ENCODE data around the gene SCAPER. TPM values are rescaled to one million over a fixed set of nuclear protein-coding genes. Genes with fewer than 3 reads are reported as not detected.
A peak's percentile ranks its signal among the peaks of the same experiment; 100 is the strongest.

Gene SCAPER
- total RNA-seq, 1 donor from 2014 or later = 56.9 TPM

DNA sequence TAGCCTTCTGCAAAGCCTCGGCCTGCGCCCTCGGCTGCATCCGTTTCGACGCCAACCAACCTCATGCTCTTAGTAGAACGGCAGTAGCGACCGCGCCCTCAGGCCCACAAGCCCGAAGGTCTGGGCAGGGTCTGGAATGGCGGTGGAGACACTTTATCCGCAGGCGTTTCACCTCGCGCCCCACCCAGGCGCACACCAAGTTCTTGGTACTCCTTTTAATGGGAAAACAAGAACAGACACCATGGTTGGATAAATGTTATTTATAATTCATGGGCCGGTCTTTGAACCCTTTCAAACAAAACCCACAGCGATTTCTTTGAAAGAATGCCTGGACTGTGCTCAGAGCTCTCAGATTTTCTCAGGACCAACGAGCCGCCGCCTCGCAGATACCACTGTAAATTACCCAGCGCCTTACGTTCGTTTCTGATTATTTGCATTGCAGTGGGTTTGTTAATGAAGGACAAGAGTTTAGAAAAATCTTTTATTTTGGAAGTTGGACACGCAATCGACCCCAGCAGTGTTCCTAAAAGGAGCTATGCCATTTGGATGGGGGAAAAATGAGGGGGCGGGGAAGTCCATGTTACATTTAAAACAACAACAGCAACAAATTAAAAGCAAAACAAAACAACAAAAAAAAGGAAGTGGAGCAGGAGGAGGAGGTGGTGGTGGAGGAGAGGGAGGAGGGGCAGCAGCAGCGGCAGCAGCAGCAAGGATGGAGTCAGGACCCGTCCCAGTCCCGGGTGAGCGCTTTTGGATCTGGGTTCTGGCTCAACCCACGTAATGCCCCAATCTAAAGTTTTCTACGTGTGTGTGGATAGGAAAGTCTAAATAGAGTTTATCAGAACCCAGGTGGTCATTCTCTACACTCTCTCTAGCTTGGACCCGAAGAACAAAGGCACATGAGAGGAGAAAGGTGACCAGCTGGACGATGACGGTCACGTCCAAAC, 569.6 kb downstream of the SCAPER start:
- Histone ChIP-seq H3K9ac (ENCODE audit: low read depth in 1 of 3, low read length in 3 of 3) (no peak overlapping the region), H3K27me3 (ENCODE audit: control insufficient read depth in 3 of 3, insufficient read depth in 3 of 3, low read length in 3 of 3) (peaks cover 76 to 82% (median 80%) of the 10 kb centered on the region in 3 donors), H3K4me1 (ENCODE audit: control insufficient read depth in 3 of 3, insufficient read depth in 3 of 3, low read length in 3 of 3) (peaks cover 30 to 39% (median 31%) of the 10 kb centered on the region in 3 donors), H3K36me3 (ENCODE audit: control insufficient read depth in 3 of 3, insufficient read depth in 3 of 3, low read length in 3 of 3) (no peaks in the 10 kb centered on the region), H3K9me3 (ENCODE audit: control insufficient read depth in 3 of 3, low read length in 3 of 3) (no peaks in the 10 kb centered on the region), H3K4me3 (ENCODE audit: low read length in 3 of 3) (peak overlapping the region in 1 of 3 donors; percentile 27), H3K27ac (ENCODE audit: low read depth, low read length) (no peak overlapping the region)

DNA sequence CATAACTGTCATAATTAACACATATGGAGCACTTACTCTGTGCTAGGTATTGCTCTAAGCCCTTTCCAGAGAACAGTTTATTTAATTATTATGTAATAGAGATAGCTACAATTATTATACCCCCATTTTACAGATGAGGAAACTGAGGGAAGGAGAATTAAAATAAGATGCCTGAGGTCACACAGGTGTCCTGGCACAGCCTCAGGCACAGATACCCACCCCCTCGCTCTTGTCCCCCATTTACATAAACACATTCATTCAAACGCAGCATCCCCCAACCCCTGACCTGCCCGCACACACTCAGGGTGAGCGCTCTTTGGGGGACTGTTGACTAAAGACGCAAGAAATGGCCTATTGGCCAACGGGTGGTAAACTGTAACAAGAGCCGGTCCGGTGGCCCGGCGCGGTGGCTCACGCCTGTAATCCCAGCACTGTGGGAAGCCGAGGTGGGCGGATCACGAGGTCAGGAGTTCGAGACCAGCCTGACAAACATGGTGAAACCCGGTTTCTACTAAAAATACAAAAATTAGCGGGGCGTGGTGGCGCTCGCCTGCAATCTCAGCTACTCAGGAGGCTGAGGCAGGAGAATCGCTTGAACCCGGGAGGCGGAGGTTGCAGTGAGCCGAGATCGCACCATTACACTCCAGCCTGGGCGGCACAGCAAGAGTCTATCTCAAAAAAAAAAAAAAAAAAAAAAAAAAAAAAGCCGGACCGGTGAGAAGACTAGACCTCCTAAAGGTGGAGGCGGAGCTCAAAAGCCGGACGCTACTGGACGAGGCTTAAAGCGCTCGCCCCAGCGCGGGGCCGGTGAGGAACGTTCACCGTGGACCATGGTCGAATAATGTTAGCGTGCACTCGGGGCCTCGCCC, 570.5 kb downstream of the SCAPER start:
- Histone ChIP-seq H3K36me3 (ENCODE audit: control insufficient read depth in 3 of 3, insufficient read depth in 3 of 3, low read length in 3 of 3) (no peaks in the 10 kb centered on the region), H3K9ac (ENCODE audit: low read depth in 1 of 3, low read length in 3 of 3) (no peak overlapping the region), H3K4me3 (ENCODE audit: low read length in 3 of 3) (no peak overlapping the region), H3K27me3 (ENCODE audit: control insufficient read depth in 3 of 3, insufficient read depth in 3 of 3, low read length in 3 of 3) (peaks cover 71 to 80% (median 72%) of the 10 kb centered on the region in 3 donors), H3K27ac (ENCODE audit: low read depth, low read length) (no peak overlapping the region), H3K4me1 (ENCODE audit: control insufficient read depth in 3 of 3, insufficient read depth in 3 of 3, low read length in 3 of 3) (peaks cover 21 to 30% (median 22%) of the 10 kb centered on the region in 3 donors), H3K9me3 (ENCODE audit: control insufficient read depth in 3 of 3, low read length in 3 of 3) (no peaks in the 10 kb centered on the region)

DNA sequence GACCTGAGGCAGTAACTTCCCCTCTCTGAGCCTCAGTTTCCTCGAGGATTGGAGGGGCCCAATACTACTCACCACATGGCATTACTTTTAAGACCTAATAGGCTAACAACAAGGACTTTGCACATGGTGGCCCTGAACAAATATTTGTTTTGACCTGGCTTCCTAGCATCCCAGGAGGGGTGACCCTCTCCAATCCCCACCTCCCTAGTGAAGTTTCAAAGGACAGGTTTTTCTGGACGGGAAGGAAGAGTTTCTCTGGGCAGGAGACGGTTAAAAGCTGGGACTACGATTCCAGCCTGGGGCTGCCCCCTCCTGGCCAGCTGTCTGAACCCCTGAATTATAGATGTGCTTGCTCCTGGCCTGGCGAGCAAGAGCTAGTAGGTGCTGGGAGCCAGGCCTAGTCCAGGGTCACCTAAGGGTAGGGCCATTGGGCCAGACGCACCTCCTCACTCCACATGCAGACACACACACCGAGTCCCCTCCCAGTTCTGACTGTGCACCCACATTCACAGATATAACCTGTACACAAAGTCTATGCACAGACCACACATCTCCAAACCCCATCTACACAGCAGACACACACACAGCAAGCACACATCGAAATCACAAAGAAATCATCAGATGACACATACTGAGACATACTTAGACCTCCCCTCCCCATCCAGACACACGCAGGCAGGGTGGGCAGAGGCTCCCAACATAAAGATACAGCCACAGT, 571.3 kb downstream of the SCAPER start:
- peaks cover 67 to 76% (median 69%) of the 10 kb centered on the region in 3 donors for H3K27me3 ChIP-seq (ENCODE audit: control insufficient read depth in 3 of 3, insufficient read depth in 3 of 3, low read length in 3 of 3)
- H3K4me1 ChIP-seq (ENCODE audit: control insufficient read depth in 3 of 3, insufficient read depth in 3 of 3, low read length in 3 of 3) = peaks cover 15 to 25% (median 20%) of the 10 kb centered on the region in 3 donors
- no peak overlapping the region for H3K9ac ChIP-seq (ENCODE audit: low read depth in 1 of 3, low read length in 3 of 3)
- no peaks in the 10 kb centered on the region for H3K36me3 ChIP-seq (ENCODE audit: control insufficient read depth in 3 of 3, insufficient read depth in 3 of 3, low read length in 3 of 3)
- no peak overlapping the region for H3K4me3 ChIP-seq (ENCODE audit: low read length in 3 of 3)
- no peaks in the 10 kb centered on the region for H3K9me3 ChIP-seq (ENCODE audit: control insufficient read depth in 3 of 3, low read length in 3 of 3)
- no peak overlapping the region for H3K27ac ChIP-seq (ENCODE audit: low read depth, low read length)

DNA sequence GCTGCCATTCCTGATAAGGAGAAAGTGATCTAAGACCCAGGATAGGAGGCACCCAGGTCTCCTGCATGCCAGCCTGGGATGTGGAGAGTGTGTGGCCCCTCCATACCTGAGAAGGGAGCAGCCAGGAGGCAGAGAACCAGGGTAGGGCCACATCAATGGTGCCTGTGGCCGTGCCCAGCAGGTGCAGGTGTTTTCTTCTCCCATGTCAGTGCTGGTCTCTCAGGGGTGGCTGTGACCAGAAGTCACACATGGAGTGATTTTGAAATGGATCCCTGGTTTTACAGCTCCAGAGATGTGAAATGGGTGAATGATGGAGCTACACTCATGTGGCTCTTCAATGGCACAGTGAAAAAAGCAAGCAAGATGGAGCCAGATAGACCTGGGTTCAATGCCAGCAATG, 571.8 kb downstream of the SCAPER start:
- Histone ChIP-seq H3K4me3 (ENCODE audit: low read length in 3 of 3) (no peak overlapping the region), H3K9ac (ENCODE audit: low read depth in 1 of 3, low read length in 3 of 3) (no peak overlapping the region), H3K9me3 (ENCODE audit: control insufficient read depth in 3 of 3, low read length in 3 of 3) (no peaks in the 10 kb centered on the region), H3K27ac (ENCODE audit: low read depth, low read length) (no peak overlapping the region), H3K4me1 (ENCODE audit: control insufficient read depth in 3 of 3, insufficient read depth in 3 of 3, low read length in 3 of 3) (peaks cover 14 to 25% (median 19%) of the 10 kb centered on the region in 3 donors), H3K27me3 (ENCODE audit: control insufficient read depth in 3 of 3, insufficient read depth in 3 of 3, low read length in 3 of 3) (peaks cover 61 to 70% (median 63%) of the 10 kb centered on the region in 3 donors), H3K36me3 (ENCODE audit: control insufficient read depth in 3 of 3, insufficient read depth in 3 of 3, low read length in 3 of 3) (no peaks in the 10 kb centered on the region)

- Histone ChIP-seq H3K27me3 (ENCODE audit: control insufficient read depth in 3 of 3, insufficient read depth in 3 of 3, low read length in 3 of 3) (peaks cover 57 to 65% (median 58%) of the 10 kb centered on the region in 3 donors), H3K4me3 (ENCODE audit: low read length in 3 of 3) (no peak overlapping the region), H3K9ac (ENCODE audit: low read depth in 1 of 3, low read length in 3 of 3) (no peak overlapping the region), H3K9me3 (ENCODE audit: control insufficient read depth in 3 of 3, low read length in 3 of 3) (no peaks in the 10 kb centered on the region), H3K36me3 (ENCODE audit: control insufficient read depth in 3 of 3, insufficient read depth in 3 of 3, low read length in 3 of 3) (no peaks in the 10 kb centered on the region), H3K27ac (ENCODE audit: low read depth, low read length) (no peak overlapping the region), H3K4me1 (ENCODE audit: control insufficient read depth in 3 of 3, insufficient read depth in 3 of 3, low read length in 3 of 3) (peaks cover 14 to 21% (median 14%) of the 10 kb centered on the region in 3 donors)
Measured at GRCh38 chr15:76332796-76333195, 572.3 kb downstream of the SCAPER start.

DNA sequence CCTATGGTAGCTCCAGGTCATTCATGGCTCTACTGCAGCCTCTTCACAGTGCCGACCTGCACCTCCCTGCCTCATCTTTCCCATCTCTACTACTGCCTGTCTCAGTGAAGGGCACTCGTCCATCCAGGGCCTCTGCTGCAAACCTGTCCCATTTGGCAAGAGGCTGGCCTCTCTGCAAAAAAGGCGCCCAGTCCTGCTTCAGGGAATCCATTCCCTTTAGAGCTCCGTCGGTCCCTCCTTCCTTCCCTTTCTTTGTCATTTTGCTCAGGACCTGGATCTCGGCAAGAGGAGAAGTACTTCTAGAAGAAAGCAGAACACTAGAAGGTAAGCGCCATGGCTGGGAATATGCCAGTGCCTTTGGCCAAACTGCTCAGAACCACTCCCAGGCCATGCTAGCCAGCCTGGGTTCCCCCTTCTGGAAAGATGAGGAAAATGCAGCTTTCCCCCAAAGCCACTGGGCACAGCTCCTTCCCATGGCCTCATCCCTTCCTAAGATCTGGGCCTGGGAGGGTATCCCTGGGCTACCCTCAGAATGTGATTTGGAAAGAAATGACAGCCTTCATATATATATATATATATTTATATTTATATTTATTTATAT, 575.0 kb downstream of the SCAPER start:
- H3K4me3 ChIP-seq (ENCODE audit: low read length in 3 of 3) = no peak overlapping the region
- H3K9ac ChIP-seq (ENCODE audit: low read depth in 1 of 3, low read length in 3 of 3) = no peak overlapping the region
- no peaks in the 10 kb centered on the region for H3K36me3 ChIP-seq (ENCODE audit: control insufficient read depth in 3 of 3, insufficient read depth in 3 of 3, low read length in 3 of 3)
- no peaks in the 10 kb centered on the region for H3K9me3 ChIP-seq (ENCODE audit: control insufficient read depth in 3 of 3, low read length in 3 of 3)
- peaks cover 34 to 39% (median 35%) of the 10 kb centered on the region in 3 donors for H3K27me3 ChIP-seq (ENCODE audit: control insufficient read depth in 3 of 3, insufficient read depth in 3 of 3, low read length in 3 of 3)
- peaks cover 0 to 6% (median 4%) of the 10 kb centered on the region in 3 donors for H3K4me1 ChIP-seq (ENCODE audit: control insufficient read depth in 3 of 3, insufficient read depth in 3 of 3, low read length in 3 of 3)
- no peak overlapping the region for H3K27ac ChIP-seq (ENCODE audit: low read depth, low read length)

GRCh38 chr15:76328958-76329357, 576.2 kb downstream of the SCAPER start:
- no peak overlapping the region for H3K9ac ChIP-seq (ENCODE audit: low read depth in 1 of 3, low read length in 3 of 3)
- H3K36me3 ChIP-seq (ENCODE audit: control insufficient read depth in 3 of 3, insufficient read depth in 3 of 3, low read length in 3 of 3) = no peaks in the 10 kb centered on the region
- H3K27ac ChIP-seq (ENCODE audit: low read depth, low read length) = no peak overlapping the region
- H3K4me1 ChIP-seq (ENCODE audit: control insufficient read depth in 3 of 3, insufficient read depth in 3 of 3, low read length in 3 of 3) = peaks cover 0 to 4% (median 3%) of the 10 kb centered on the region in 3 donors
- H3K9me3 ChIP-seq (ENCODE audit: control insufficient read depth in 3 of 3, low read length in 3 of 3) = no peaks in the 10 kb centered on the region
- no peak overlapping the region for H3K4me3 ChIP-seq (ENCODE audit: low read length in 3 of 3)
- H3K27me3 ChIP-seq (ENCODE audit: control insufficient read depth in 3 of 3, insufficient read depth in 3 of 3, low read length in 3 of 3) = peaks cover 22 to 28% (median 22%) of the 10 kb centered on the region in 3 donors

DNA sequence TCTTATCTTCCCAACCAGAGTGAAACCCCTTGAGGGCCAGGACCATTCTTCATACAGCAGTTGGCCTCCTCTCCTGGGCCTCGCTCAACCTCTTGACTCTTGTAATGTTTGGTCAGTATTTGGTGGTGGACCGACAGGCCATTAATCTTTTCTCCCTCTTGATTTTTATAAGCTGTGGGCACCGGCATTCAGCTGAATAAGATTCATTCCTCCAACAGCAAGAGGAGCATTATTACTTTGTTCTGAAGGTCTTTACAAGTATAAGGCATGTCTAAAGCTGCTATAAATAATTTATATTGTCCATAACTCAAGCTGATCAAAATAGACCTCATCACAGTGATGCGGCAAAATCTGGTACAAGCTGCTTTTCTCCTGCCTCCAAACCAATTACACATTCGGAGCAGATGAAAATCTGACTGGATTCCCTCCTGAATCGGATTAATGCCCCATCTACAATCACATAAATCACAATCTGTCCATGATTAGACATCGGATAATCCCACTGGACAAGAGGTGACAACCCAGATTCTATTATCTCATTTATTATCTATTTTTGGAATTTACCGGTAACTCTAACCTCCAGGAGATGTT, 576.9 kb downstream of the SCAPER start:
- Histone ChIP-seq H3K4me1 (ENCODE audit: control insufficient read depth in 3 of 3, insufficient read depth in 3 of 3, low read length in 3 of 3) (peaks cover 0 to 5% (median 4%) of the 10 kb centered on the region in 3 donors), H3K27me3 (ENCODE audit: control insufficient read depth in 3 of 3, insufficient read depth in 3 of 3, low read length in 3 of 3) (peaks cover 15 to 20% (median 15%) of the 10 kb centered on the region in 3 donors), H3K27ac (ENCODE audit: low read depth, low read length) (no peak overlapping the region)

More for the DNA sequence above, 576.9 kb downstream of the SCAPER start:
- Histone ChIP-seq H3K4me3 (ENCODE audit: low read length in 3 of 3) (no peak overlapping the region), H3K36me3 (ENCODE audit: control insufficient read depth in 3 of 3, insufficient read depth in 3 of 3, low read length in 3 of 3) (no peaks in the 10 kb centered on the region), H3K9ac (ENCODE audit: low read depth in 1 of 3, low read length in 3 of 3) (no peak overlapping the region), H3K9me3 (ENCODE audit: control insufficient read depth in 3 of 3, low read length in 3 of 3) (no peaks in the 10 kb centered on the region)
